ENCODE data around the gene SP2. TPM values are rescaled to one million over a fixed set of nuclear protein-coding genes. Genes with fewer than 3 reads are reported as not detected.
A peak's percentile ranks its signal among the peaks of the same experiment; 100 is the strongest.

The SP2 gene
- total RNA-seq, 2 donors from 2014 or later, result 12.8 to 13.4 TPM

GRCh38 chr17:47884905-47885730, 10.9 kb upstream of the SP2 start:
- no peak overlapping the region for H3K9ac ChIP-seq (ENCODE audit: extremely low read depth, low read length, poor library complexity, severe bottlenecking)
- H3K4me1 ChIP-seq (ENCODE audit: control insufficient read depth, insufficient read depth, low read length), result no peaks in the 10 kb centered on the region
- H3K4me3 ChIP-seq (ENCODE audit: low read length), result no peak overlapping the region

GRCh38 chr17:47888293-47888692, 7.7 kb upstream of the SP2 start:
- H3K9me3 Mint-ChIP-seq, result no peaks in the 10 kb centered on the region
- no peaks in the 10 kb centered on the region for H3K9me3 ChIP-seq (ENCODE audit: control insufficient read depth, low read length)
- no peak overlapping the region for H3K4me3 Mint-ChIP-seq
- H3K4me1 ChIP-seq (ENCODE audit: control insufficient read depth, insufficient read depth, low read length), result no peaks in the 10 kb centered on the region
- H3K4me3 ChIP-seq (ENCODE audit: low read length), result no peak overlapping the region
- no peak for DNase-seq
- no peaks in the 10 kb centered on the region for H3K27me3 ChIP-seq (ENCODE audit: control insufficient read depth, insufficient read depth, low read length, poor library complexity, severe bottlenecking)
- H3K27me3 Mint-ChIP-seq (ENCODE audit: insufficient read depth), result peaks cover 2% of the 10 kb centered on the region
- no peak for TF ChIP-seq CTCF (conservative IDR thresholded peaks at IDR 0.05)
- H3K27ac Mint-ChIP-seq, result no peak overlapping the region
- H3K27ac ChIP-seq (ENCODE audit: low read depth, low read length), result no peak overlapping the region
- no peak overlapping the region for H3K9ac ChIP-seq (ENCODE audit: extremely low read depth, low read length, poor library complexity, severe bottlenecking)
- 77 to 88% methylated on average over 5 to 6 of the region's 6 CpGs for WGBS, 2 experiments (ENCODE audit: insufficient coverage in 1 of 2, insufficient read length in 1 of 2)
- no peaks in the 10 kb centered on the region for H3K36me3 Mint-ChIP-seq (ENCODE audit: low read depth)
- peaks cover 14% of the 10 kb centered on the region for H3K4me1 Mint-ChIP-seq
- no peaks in the 10 kb centered on the region for H3K36me3 ChIP-seq (ENCODE audit: control insufficient read depth, insufficient read depth, low read length)

More at GRCh38 chr17:47884905-47885730, 10.9 kb upstream of the SP2 start:
- Mint-ChIP-seq H3K27me3 (ENCODE audit: insufficient read depth) (peaks cover 14% of the 10 kb centered on the region), H3K4me3 (no peak overlapping the region), H3K36me3 (ENCODE audit: low read depth) (no peaks in the 10 kb centered on the region), H3K4me1 (peaks cover 7% of the 10 kb centered on the region), H3K27ac (no peak overlapping the region), H3K9me3 (no peaks in the 10 kb centered on the region)
- peak; percentile 68 for DNase-seq
- H3K9me3 ChIP-seq (ENCODE audit: control insufficient read depth, low read length), result no peaks in the 10 kb centered on the region
- TF ChIP-seq CTCF (conservative IDR thresholded peaks at IDR 0.05), result no peak
- no peaks in the 10 kb centered on the region for H3K27me3 ChIP-seq (ENCODE audit: control insufficient read depth, insufficient read depth, low read length, poor library complexity, severe bottlenecking)
- H3K36me3 ChIP-seq (ENCODE audit: control insufficient read depth, insufficient read depth, low read length), result no peaks in the 10 kb centered on the region
- WGBS, 2 experiments (ENCODE audit: insufficient coverage in 1 of 2, insufficient read length in 1 of 2), result 67 to 72% methylated on average over 9 to 11 of the region's 11 CpGs
- H3K27ac ChIP-seq (ENCODE audit: low read depth, low read length), result no peak overlapping the region

GRCh38 chr17:47889734-47890529, 6.1 kb upstream of the SP2 start:
- WGBS, 2 experiments (ENCODE audit: insufficient coverage in 1 of 2, insufficient read length in 1 of 2), result 58 to 76% methylated on average over 5 to 11 of the region's 11 CpGs
- Histone ChIP-seq H3K27ac (ENCODE audit: low read depth, low read length) (no peak overlapping the region), H3K9ac (ENCODE audit: extremely low read depth, low read length, poor library complexity, severe bottlenecking) (no peak overlapping the region), H3K27me3 (ENCODE audit: control insufficient read depth, insufficient read depth, low read length, poor library complexity, severe bottlenecking) (no peaks in the 10 kb centered on the region), H3K36me3 (ENCODE audit: control insufficient read depth, insufficient read depth, low read length) (no peaks in the 10 kb centered on the region), H3K4me1 (ENCODE audit: control insufficient read depth, insufficient read depth, low read length) (peaks cover 5% of the 10 kb centered on the region), H3K9me3 (ENCODE audit: control insufficient read depth, low read length) (no peaks in the 10 kb centered on the region), H3K4me3 (ENCODE audit: low read length) (no peak overlapping the region)
- H3K9me3 Mint-ChIP-seq, result no peaks in the 10 kb centered on the region
- H3K4me1 Mint-ChIP-seq, result peaks cover 30% of the 10 kb centered on the region
- H3K27ac Mint-ChIP-seq, result no peak overlapping the region
- H3K4me3 Mint-ChIP-seq, result no peak overlapping the region
- peak; percentile 99 for DNase-seq
- H3K27me3 Mint-ChIP-seq (ENCODE audit: insufficient read depth), result no peaks in the 10 kb centered on the region
- TF ChIP-seq CTCF (conservative IDR thresholded peaks at IDR 0.05), result peak; percentile 99
- no peaks in the 10 kb centered on the region for H3K36me3 Mint-ChIP-seq (ENCODE audit: low read depth)

All from endodermal cell (in vitro differentiated cells).